Muscle layer of duodenum (tissue), 2 donors: ENCODE measurements around the gene PDCD1.

Source experiments
- H3K27ac ChIP-seq: one replicate; pipeline ENCODE4 v1.7.0; 2013; ENCODE audit warnings: mild to moderate bottlenecking, low read length
- H3K27me3 ChIP-seq: one replicate; pipeline ENCODE4 v1.7.0; 2013; ENCODE audit warnings: low read depth, mild to moderate bottlenecking, control low read depth, low read length
- H3K36me3 ChIP-seq, 2 donors: one replicate each; pipeline ENCODE4 v1.7.0; 2013; ENCODE audit warnings: low read length in 2 of 2, control low read depth in 1 of 2, mild to moderate bottlenecking in 1 of 2; ENCODE audit not compliant: insufficient read depth in 2 of 2, control insufficient read depth in 1 of 2
- H3K4me1 ChIP-seq, 2 donors: one replicate each; pipeline ENCODE4 v1.7.0; 2013; ENCODE audit warnings: low read length in 2 of 2, mild to moderate bottlenecking in 2 of 2, control low read depth in 1 of 2, moderate library complexity in 1 of 2; ENCODE audit not compliant: insufficient read depth in 2 of 2, control insufficient read depth in 1 of 2
- H3K4me3 ChIP-seq, 2 donors: one replicate each; pipeline ENCODE4 v1.7.0; 2013; ENCODE audit warnings: low read length in 2 of 2, low read depth in 1 of 2, mild to moderate bottlenecking in 1 of 2
- H3K9me3 ChIP-seq, 2 donors: one replicate each; pipeline ENCODE4 v1.7.0; 2013; ENCODE audit warnings: low read length in 2 of 2, control low read depth in 1 of 2, mild to moderate bottlenecking in 1 of 2; ENCODE audit not compliant: control insufficient read depth in 1 of 2
- donor health status: healthy.

PDCD1 gene

GRCh38 chr2:241901500-241902351 is 43.0 kb upstream of the PDCD1 start:
- H3K4me3 ChIP-seq = peak overlapping the region; percentile 7 to 39

GRCh38 chr2:241901018-241901380 is 42.3 kb upstream of the PDCD1 start:
- Histone ChIP-seq H3K36me3 (no peaks in the 10 kb centered on the region), H3K27me3 (no peaks in the 10 kb centered on the region), H3K4me1 (peaks cover 0 to 8% of the 10 kb centered on the region in 2 donors), H3K4me3 (no peak overlapping the region), H3K9me3 (no peaks in the 10 kb centered on the region), H3K27ac (no peak overlapping the region)

More at GRCh38 chr2:241901500-241902351, 43.0 kb upstream of the PDCD1 start:
- H3K27ac ChIP-seq = no peak overlapping the region
- H3K27me3 ChIP-seq = no peaks in the 10 kb centered on the region
- H3K9me3 ChIP-seq = no peaks in the 10 kb centered on the region
- peaks cover 0 to 8% of the 10 kb centered on the region in 2 donors for H3K4me1 ChIP-seq
- H3K36me3 ChIP-seq = no peaks in the 10 kb centered on the region

GRCh38 chr2:241900251-241901017 is 41.7 kb upstream of the PDCD1 start:
- H3K27ac ChIP-seq = no peak overlapping the region
- no peak overlapping the region for H3K4me3 ChIP-seq
- H3K36me3 ChIP-seq = no peaks in the 10 kb centered on the region
- no peaks in the 10 kb centered on the region for H3K9me3 ChIP-seq
- H3K27me3 ChIP-seq = no peaks in the 10 kb centered on the region
- H3K4me1 ChIP-seq = peaks cover 0 to 8% of the 10 kb centered on the region in 2 donors

GRCh38 chr2:241898463-241899270 is 40.0 kb upstream of the PDCD1 start:
- Histone ChIP-seq H3K36me3 (no peaks in the 10 kb centered on the region), H3K27me3 (no peaks in the 10 kb centered on the region), H3K4me1 (peaks cover 0 to 8% of the 10 kb centered on the region in 2 donors), H3K9me3 (no peaks in the 10 kb centered on the region), H3K27ac (no peak overlapping the region), H3K4me3 (no peak overlapping the region)

- Histone ChIP-seq H3K4me3 (no peak overlapping the region), H3K4me1 (peaks cover 0 to 8% of the 10 kb centered on the region in 2 donors), H3K9me3 (no peaks in the 10 kb centered on the region), H3K36me3 (no peaks in the 10 kb centered on the region), H3K27me3 (no peaks in the 10 kb centered on the region), H3K27ac (no peak overlapping the region)
These were observed 38.7 kb upstream of the PDCD1 start for GRCh38 chr2:241897231-241897916.

GRCh38 chr2:241896746-241897201 is 38.1 kb upstream of the PDCD1 start:
- Histone ChIP-seq H3K27ac (no peak overlapping the region), H3K36me3 (no peaks in the 10 kb centered on the region), H3K4me3 (no peak overlapping the region), H3K9me3 (no peaks in the 10 kb centered on the region), H3K27me3 (no peaks in the 10 kb centered on the region), H3K4me1 (peaks cover 0 to 8% of the 10 kb centered on the region in 2 donors)

GRCh38 chr2:241895712-241896641 is 37.3 kb upstream of the PDCD1 start:
- Histone ChIP-seq H3K4me1 (peaks cover 0 to 8% of the 10 kb centered on the region in 2 donors), H3K27me3 (no peaks in the 10 kb centered on the region), H3K27ac (no peak overlapping the region), H3K9me3 (no peaks in the 10 kb centered on the region), H3K4me3 (no peak overlapping the region), H3K36me3 (no peaks in the 10 kb centered on the region)

- Histone ChIP-seq H3K27ac (no peak overlapping the region), H3K4me1 (peaks cover 0 to 8% of the 10 kb centered on the region in 2 donors)
These were observed 36.7 kb upstream of the PDCD1 start for GRCh38 chr2:241895427-241895711.

GRCh38 chr2:241894681-241895426 is 36.2 kb upstream of the PDCD1 start:
- peaks cover 0 to 8% of the 10 kb centered on the region in 2 donors for H3K4me1 ChIP-seq
- H3K27me3 ChIP-seq = no peaks in the 10 kb centered on the region
- H3K27ac ChIP-seq = no peak overlapping the region
- H3K9me3 ChIP-seq = no peaks in the 10 kb centered on the region
- H3K4me3 ChIP-seq = no peak overlapping the region
- H3K36me3 ChIP-seq = no peaks in the 10 kb centered on the region

More at GRCh38 chr2:241895427-241895711, 36.7 kb upstream of the PDCD1 start:
- Histone ChIP-seq H3K36me3 (no peaks in the 10 kb centered on the region), H3K27me3 (no peaks in the 10 kb centered on the region), H3K4me3 (no peak overlapping the region), H3K9me3 (no peaks in the 10 kb centered on the region)
